Measurements from ENCODE around the gene HOXD8.

The HOXD8 gene

DNA sequence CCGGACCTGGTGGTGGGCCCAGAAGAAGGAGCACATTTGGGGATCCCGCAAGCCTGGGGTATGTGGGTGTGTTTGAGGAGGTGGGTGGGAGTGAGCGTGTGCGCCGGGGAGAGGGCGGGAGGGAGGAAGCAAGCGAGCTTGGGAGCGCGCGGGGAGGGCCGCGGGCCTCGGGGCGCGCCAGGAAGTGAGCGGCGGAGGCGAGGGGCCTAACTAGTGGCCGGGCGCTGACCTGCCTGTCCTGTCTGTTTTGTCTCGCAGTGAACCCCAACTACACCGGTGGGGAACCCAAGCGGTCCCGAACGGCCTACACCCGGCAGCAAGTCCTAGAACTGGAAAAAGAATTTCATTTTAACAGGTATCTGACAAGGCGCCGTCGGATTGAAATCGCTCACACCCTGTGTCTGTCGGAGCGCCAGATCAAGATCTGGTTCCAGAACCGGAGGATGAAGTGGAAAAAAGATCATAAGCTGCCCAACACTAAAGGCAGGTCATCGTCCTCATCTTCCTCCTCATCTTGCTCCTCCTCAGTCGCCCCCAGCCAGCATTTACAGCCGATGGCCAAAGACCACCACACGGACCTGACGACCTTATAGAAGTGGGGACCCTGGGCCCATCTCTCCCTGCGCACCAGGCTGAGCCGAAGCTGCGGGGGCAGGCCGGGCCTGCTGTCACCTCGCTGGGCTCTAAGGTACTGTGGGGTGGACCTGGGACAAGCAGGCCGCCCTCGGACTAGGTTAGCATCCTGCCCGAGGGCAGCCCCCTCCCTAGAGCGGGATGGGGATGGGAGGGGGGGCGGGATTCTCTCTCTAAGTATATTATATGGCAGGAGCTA lies 23.1 kb downstream of the HOXD8 start:
- Histone ChIP-seq H3K36me3 (ENCODE audit: control insufficient read depth in 2 of 2, insufficient read depth in 1 of 2, low read length in 2 of 2) (peaks cover 0 to 46% of the 10 kb centered on the region in 2 experiments; a peak in 1 of 3 replicates), H3K27ac (ENCODE audit: extremely low read depth, low read depth, low read length) (peak overlapping the region; percentile 71; the same call in 1 of the 2 replicates), H3K4me3 (ENCODE audit: low read depth, low read length) (peak overlapping the region; percentile 66), H3K4me1 (ENCODE audit: control insufficient read depth, insufficient read depth, low read length) (peaks cover 17% of the 10 kb centered on the region), H3K9me3 (ENCODE audit: control insufficient read depth, insufficient read depth, low read depth, low read length) (no peaks in the 10 kb centered on the region)
- CTCF ChIA-PET, result interaction anchor here (0.9 to 2.9 kb wide), 5 partner anchors 12 to 501 kb away, joined by 3 to 17 read pairs (median 4); no protein-coding TSS in a partner anchor
- POLR2A ChIA-PET, result interaction anchor here (0.9 to 1.8 kb wide), 3 partner anchors 9 to 116 kb away, joined by 3 to 4 read pairs (median 3); partner anchors contain the start of gene MTX2
- TF ChIP-seq, protein P1, sequence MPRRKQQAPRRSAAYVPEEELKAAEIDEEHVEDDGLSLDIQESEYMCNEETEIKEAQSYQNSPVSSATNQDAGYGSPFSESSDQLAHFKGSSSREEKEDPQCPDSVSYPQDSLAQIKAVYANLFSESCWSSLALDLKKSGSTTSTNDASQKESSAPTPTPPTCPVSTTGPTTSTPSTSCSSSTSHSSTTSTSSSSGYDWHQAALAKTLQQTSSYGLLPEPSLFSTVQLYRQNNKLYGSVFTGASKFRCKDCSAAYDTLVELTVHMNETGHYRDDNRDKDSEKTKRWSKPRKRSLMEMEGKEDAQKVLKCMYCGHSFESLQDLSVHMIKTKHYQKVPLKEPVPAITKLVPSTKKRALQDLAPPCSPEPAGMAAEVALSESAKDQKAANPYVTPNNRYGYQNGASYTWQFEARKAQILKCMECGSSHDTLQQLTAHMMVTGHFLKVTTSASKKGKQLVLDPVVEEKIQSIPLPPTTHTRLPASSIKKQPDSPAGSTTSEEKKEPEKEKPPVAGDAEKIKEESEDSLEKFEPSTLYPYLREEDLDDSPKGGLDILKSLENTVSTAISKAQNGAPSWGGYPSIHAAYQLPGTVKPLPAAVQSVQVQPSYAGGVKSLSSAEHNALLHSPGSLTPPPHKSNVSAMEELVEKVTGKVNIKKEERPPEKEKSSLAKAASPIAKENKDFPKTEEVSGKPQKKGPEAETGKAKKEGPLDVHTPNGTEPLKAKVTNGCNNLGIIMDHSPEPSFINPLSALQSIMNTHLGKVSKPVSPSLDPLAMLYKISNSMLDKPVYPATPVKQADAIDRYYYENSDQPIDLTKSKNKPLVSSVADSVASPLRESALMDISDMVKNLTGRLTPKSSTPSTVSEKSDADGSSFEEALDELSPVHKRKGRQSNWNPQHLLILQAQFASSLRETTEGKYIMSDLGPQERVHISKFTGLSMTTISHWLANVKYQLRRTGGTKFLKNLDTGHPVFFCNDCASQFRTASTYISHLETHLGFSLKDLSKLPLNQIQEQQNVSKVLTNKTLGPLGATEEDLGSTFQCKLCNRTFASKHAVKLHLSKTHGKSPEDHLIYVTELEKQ (tag by site-specific recombination; IDR thresholded peaks at IDR 0.05; ENCODE audit: borderline replicate concordance), result no peak

DNA sequence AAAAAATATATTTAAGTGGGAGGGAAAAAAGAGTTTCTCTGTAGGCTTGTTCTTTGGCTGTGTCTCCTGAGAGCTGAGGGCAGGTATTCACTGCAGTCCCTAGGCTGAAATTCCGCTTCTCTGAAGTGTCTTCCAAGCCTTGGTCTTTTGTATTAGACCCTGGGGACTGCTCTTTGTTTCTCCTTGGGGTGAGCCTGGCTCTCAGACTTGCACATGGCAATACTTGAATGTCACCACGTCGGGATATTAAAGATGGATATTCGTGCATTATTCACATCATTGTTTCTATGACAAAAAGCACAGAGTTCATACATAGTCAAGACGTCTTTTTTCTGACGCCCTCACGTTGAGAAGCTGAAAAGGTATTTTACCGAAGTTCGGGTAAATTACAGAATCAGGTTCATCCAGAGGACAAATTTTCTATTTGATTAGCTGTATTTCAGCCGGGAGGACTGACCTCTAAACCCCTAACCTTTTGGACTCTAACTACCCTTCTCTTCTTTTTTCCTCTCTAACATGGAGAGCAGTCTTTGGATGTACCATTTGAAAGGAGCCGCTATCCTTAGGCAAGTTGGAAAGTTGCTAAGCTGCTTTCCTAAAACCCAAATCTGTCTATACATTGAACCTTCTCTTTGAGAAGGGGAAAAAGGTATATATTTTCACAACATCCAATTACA lies 25.2 kb downstream of the HOXD8 start:
- no peaks in the 10 kb centered on the region for H3K9me3 ChIP-seq (ENCODE audit: control insufficient read depth, insufficient read depth, low read depth, low read length)
- peaks cover 17% of the 10 kb centered on the region for H3K4me1 ChIP-seq (ENCODE audit: control insufficient read depth, insufficient read depth, low read length)
- H3K27ac ChIP-seq (ENCODE audit: extremely low read depth, low read depth, low read length), result no peak overlapping the region
- ChIA-PET CTCF (interaction anchor here (0.6 to 2.9 kb wide), 5 partner anchors 12 to 300 kb away, joined by 3 to 17 read pairs (median 3); no protein-coding TSS in a partner anchor), POLR2A (interaction anchor here (0.6 kb wide), 1 partner anchor 36 kb away, joined by 5 read pairs; no protein-coding TSS in a partner anchor)
- H3K4me3 ChIP-seq (ENCODE audit: low read depth, low read length), result no peak overlapping the region
- H3K36me3 ChIP-seq (ENCODE audit: control insufficient read depth in 2 of 2, insufficient read depth in 1 of 2, low read length in 2 of 2), result peaks cover 0 to 40% of the 10 kb centered on the region in 2 experiments; a peak in 1 of 3 replicates
- TF ChIP-seq, protein P2, sequence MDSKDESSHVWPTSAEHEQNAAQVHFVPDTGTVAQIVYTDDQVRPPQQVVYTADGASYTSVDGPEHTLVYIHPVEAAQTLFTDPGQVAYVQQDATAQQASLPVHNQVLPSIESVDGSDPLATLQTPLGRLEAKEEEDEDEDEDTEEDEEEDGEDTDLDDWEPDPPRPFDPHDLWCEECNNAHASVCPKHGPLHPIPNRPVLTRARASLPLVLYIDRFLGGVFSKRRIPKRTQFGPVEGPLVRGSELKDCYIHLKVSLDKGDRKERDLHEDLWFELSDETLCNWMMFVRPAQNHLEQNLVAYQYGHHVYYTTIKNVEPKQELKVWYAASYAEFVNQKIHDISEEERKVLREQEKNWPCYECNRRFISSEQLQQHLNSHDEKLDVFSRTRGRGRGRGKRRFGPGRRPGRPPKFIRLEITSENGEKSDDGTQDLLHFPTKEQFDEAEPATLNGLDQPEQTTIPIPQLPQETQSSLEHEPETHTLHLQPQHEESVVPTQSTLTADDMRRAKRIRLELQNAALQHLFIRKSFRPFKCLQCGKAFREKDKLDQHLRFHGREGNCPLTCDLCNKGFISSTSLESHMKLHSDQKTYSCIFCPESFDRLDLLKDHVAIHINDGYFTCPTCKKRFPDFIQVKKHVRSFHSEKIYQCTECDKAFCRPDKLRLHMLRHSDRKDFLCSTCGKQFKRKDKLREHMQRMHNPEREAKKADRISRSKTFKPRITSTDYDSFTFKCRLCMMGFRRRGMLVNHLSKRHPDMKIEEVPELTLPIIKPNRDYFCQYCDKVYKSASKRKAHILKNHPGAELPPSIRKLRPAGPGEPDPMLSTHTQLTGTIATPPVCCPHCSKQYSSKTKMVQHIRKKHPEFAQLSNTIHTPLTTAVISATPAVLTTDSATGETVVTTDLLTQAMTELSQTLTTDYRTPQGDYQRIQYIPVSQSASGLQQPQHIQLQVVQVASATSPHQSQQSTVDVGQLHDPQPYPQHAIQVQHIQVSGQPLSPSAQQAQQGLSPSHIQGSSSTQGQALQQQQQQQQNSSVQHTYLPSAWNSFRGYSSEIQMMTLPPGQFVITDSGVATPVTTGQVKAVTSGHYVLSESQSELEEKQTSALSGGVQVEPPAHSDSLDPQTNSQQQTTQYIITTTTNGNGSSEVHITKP (tag by site-specific recombination; IDR thresholded peaks at IDR 0.05), result peak; percentile 65; the same call in 1 of the 2 replicates
- TF ChIP-seq, protein P3, sequence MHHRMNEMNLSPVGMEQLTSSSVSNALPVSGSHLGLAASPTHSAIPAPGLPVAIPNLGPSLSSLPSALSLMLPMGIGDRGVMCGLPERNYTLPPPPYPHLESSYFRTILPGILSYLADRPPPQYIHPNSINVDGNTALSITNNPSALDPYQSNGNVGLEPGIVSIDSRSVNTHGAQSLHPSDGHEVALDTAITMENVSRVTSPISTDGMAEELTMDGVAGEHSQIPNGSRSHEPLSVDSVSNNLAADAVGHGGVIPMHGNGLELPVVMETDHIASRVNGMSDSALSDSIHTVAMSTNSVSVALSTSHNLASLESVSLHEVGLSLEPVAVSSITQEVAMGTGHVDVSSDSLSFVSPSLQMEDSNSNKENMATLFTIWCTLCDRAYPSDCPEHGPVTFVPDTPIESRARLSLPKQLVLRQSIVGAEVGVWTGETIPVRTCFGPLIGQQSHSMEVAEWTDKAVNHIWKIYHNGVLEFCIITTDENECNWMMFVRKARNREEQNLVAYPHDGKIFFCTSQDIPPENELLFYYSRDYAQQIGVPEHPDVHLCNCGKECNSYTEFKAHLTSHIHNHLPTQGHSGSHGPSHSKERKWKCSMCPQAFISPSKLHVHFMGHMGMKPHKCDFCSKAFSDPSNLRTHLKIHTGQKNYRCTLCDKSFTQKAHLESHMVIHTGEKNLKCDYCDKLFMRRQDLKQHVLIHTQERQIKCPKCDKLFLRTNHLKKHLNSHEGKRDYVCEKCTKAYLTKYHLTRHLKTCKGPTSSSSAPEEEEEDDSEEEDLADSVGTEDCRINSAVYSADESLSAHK (tag by site-specific recombination; IDR thresholded peaks at IDR 0.05), result no peak

DNA sequence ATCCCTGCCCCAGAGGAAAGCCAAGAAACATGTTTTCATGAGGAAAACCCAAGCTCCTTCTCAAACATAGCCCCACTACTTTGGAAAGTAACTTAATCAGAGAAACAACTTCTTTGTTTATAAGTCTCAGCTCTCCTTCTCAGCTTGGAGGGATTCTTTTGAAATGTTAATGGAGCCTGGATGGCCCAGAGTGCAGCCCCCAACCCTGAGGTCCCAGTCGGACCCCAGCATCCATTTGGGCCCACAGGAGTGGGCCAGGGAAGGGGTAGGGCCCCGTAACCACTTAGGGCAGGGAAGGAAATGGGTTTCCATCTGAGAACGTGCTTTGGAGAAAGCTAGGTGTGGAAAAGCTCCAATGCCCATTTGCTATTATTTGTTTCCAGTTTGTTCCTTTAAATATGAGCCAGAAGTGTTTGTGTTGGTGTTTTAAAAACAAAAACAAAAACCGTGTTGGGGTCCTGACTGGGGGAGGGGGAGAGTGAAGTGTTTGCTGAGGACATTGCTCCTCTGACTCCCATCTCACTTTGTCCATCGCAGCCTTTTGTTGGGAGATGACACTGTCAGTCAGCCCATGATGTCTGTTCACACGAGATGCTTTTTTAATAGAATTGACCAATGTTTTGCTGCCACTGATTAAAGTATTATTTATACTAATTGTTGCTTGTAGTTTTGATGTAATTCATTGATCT lies 26.0 kb downstream of the HOXD8 start:
- no peaks in the 10 kb centered on the region for H3K9me3 ChIP-seq (ENCODE audit: control insufficient read depth, insufficient read depth, low read depth, low read length)
- ChIA-PET CTCF (interaction anchor here (0.7 to 1.2 kb wide), 4 partner anchors 12 to 1466 kb away, joined by 3 to 4 read pairs (median 3); no protein-coding TSS in a partner anchor), POLR2A (interaction anchor here (1.0 to 1.3 kb wide), 2 partner anchors 15 to 499 kb away, joined by 3 read pairs; no protein-coding TSS in a partner anchor)
- no peak overlapping the region for H3K4me3 ChIP-seq (ENCODE audit: low read depth, low read length)
- no peak overlapping the region for H3K27ac ChIP-seq (ENCODE audit: extremely low read depth, low read depth, low read length)
- H3K4me1 ChIP-seq (ENCODE audit: control insufficient read depth, insufficient read depth, low read length), result peaks cover 17% of the 10 kb centered on the region
- TF ChIP-seq ZNF354C (tag by site-specific recombination; IDR thresholded peaks at IDR 0.05; ENCODE audit: borderline replicate concordance, low read depth), result no peak
- TF ChIP-seq ZNF202 (tag by site-specific recombination; IDR thresholded peaks at IDR 0.05; ENCODE audit: borderline replicate concordance), result no peak
- peaks cover 0 to 37% of the 10 kb centered on the region in 2 experiments; a peak in 1 of 3 replicates for H3K36me3 ChIP-seq (ENCODE audit: control insufficient read depth in 2 of 2, insufficient read depth in 1 of 2, low read length in 2 of 2)
